HepG2 (cell line): ENCODE results near the gene RPLP2. TPM values are rescaled to one million over a fixed set of nuclear protein-coding genes. Genes with fewer than 3 reads are reported as not detected.

Experiments
- ATAC-seq: fragments of 200-7000 bp; cut with Tn5 transposase; 3 replicates; pipeline ENCODE4 v1.9.1; 2020; ENCODE audit warnings: mild to moderate bottlenecking, moderate library complexity
- BruUV-seq: library from RNA; stranded (reverse); fragments of 400-500 nt; replicated peaks from 2 replicates; lab custom pipeline; 2021; lab: Mats Ljungman, UMichigan
- CTCF ChIA-PET: fragments of 300-600 bp; formaldehyde crosslinking; extraction: SDS; loops from one replicate; lab custom pipeline; 2021; ENCODE audit warnings: low total read pairs, inconsistent platforms, low intra/inter-chr PET ratio; lab: Yijun Ruan, JAX
- POLR2A ChIA-PET: fragments of 350-600 bp; sonication (Branson Sonifier 250); formaldehyde crosslinking; loops from one replicate; lab custom pipeline; 2020; ENCODE audit warnings: antibody characterized with exemption, inconsistent platforms; lab: Yijun Ruan, JAX
- DNase-seq: peaks from one replicate; pipeline ENCODE4 v3.0.0-alpha.2; 2015; ENCODE audit warnings: low spot score
- FAIRE-seq: peaks from 3 replicates; lab custom pipeline; 2011; peaks lifted over from hg19 to GRCh38; lab: Jason Lieb, UNC
- H2AFZ ChIP-seq: one replicate; pipeline ENCODE4 v1.6.1; 2011; ENCODE audit warnings: low read length, inconsistent platforms
- H3K27ac ChIP-seq: fragments of 300-600 bp; 3 replicates; pipeline ENCODE4 v1.8.0; 2011; ENCODE audit warnings: mixed run types, mild to moderate bottlenecking, mixed read lengths, low read length, inconsistent platforms; ENCODE audit not compliant: insufficient read depth; ENCODE audit errors: extremely low read length
- H3K27me3 ChIP-seq, 2 experiments: fragments of 200-600 bp in 1 of 2; 2 replicates in 1 of 2; 3 replicates in 1 of 2; pipeline versions ENCODE4 v1.6.0 to v1.8.0; 2011; ENCODE audit warnings: low read length in 2 of 2, mild to moderate bottlenecking in 2 of 2, moderate library complexity in 2 of 2, inconsistent platforms in 1 of 2; ENCODE audit not compliant: insufficient read depth in 2 of 2, control insufficient read depth in 1 of 2
- H3K36me3 ChIP-seq, 2 experiments: fragments of 200-600 bp in 1 of 2; replicated peaks in 1 of 2; 2 replicates in 1 of 2; 3 replicates in 1 of 2; pipeline versions ENCODE4 v1.5.1 to v1.8.0; 2011; ENCODE audit warnings: low read length in 2 of 2, inconsistent platforms in 1 of 2; ENCODE audit not compliant: insufficient read depth in 2 of 2, control insufficient read depth in 1 of 2
- H3K4me1 ChIP-seq: 2 replicates; pipeline ENCODE4 v1.5.1; 2012; ENCODE audit warnings: low read length, inconsistent platforms; ENCODE audit not compliant: insufficient read depth
- H3K4me2 ChIP-seq: 2 replicates; pipeline ENCODE4 v1.6.0; 2011; ENCODE audit warnings: low read depth, low read length, inconsistent platforms
- H3K4me3 ChIP-seq, 3 experiments: fragments of 200-600 bp in 1 of 3; sonication (generic), shearing (Covaris generic) in 1 of 3; replicated peaks in 1 of 3; 2 replicates each; pipeline ENCODE4 v1.5.1; 2011 to 2016; ENCODE audit warnings: low read length in 3 of 3, inconsistent platforms in 2 of 3, low read depth in 2 of 3, mild to moderate bottlenecking in 2 of 3, control low read depth in 1 of 3, mixed read lengths in 1 of 3; ENCODE audit not compliant: insufficient read depth in 1 of 3
- H3K79me2 ChIP-seq: one replicate; pipeline ENCODE4 v1.6.1; 2011; ENCODE audit warnings: low read length, inconsistent platforms; ENCODE audit not compliant: insufficient read depth
- H3K9ac ChIP-seq: 2 replicates; pipeline ENCODE4 v1.6.0; 2011; ENCODE audit warnings: mild to moderate bottlenecking, low read depth, low read length, inconsistent platforms; ENCODE audit not compliant: insufficient read depth
- H3K9me3 ChIP-seq: 2 replicates; pipeline ENCODE4 v1.5.1; 2012; ENCODE audit warnings: mild to moderate bottlenecking, low read length
- H4K20me1 ChIP-seq: 2 replicates; pipeline ENCODE4 v1.6.0; 2011; ENCODE audit warnings: inconsistent platforms, mild to moderate bottlenecking, low read length, moderate library complexity; ENCODE audit not compliant: insufficient read depth
- HCFC1 ChIP-seq: fragments of 150-350 bp; IDR thresholded peaks from 2 replicates; pipeline ENCODE4 v1.6.1; 2014; ENCODE audit warnings: low read depth, low read length
- MEIS2 ChIP-seq: sonication (generic); formaldehyde crosslinking; IDR thresholded peaks from 2 replicates; pipeline ENCODE4 v1.9.0; 2021; ENCODE audit warnings: mild to moderate bottlenecking, missing genetic modification reagents
- RBFOX2 ChIP-seq: fragments of 200-400 bp; formaldehyde crosslinking; IDR thresholded peaks from 2 replicates; pipeline ENCODE4 v1.6.1; 2017; ENCODE audit warnings: low read depth, mild to moderate bottlenecking, low read length
- SALL1 ChIP-seq: sonication (generic); formaldehyde crosslinking; IDR thresholded peaks from 2 replicates; pipeline ENCODE4 v1.8.0; 2022; ENCODE audit warnings: mild to moderate bottlenecking, missing genetic modification reagents
- TGIF2 ChIP-seq: IDR thresholded peaks from 2 replicates; pipeline ENCODE4 v1.6.1; 2016; ENCODE audit warnings: control low read depth, missing compliant biosample characterization
- ZNF180 ChIP-seq: sonication (generic); formaldehyde crosslinking; IDR thresholded peaks from 2 replicates; pipeline ENCODE4 v1.4.0; 2020; ENCODE audit warnings: low read depth, missing genetic modification reagents, borderline replicate concordance
- ZNF749 ChIP-seq: sonication (generic); formaldehyde crosslinking; IDR thresholded peaks from 2 replicates; pipeline ENCODE4 v1.8.0; 2022; ENCODE audit warnings: mild to moderate bottlenecking, missing genetic modification reagents, moderate library complexity, borderline replicate concordance
- WGBS: methylation state at CpG from one replicate; pipeline ENCODE4 v1.1.6; 2017; ENCODE audit warnings: low lambda C conversion rate; 5-methylcytosine and 5-hydroxymethylcytosine counted together
- in situ Hi-C: cut with HindIII; loops from 2 replicates; pipeline ENCODE4 v1.10.0; 2017; ENCODE audit warnings: low pct_unique_long_range_greater_than_20kb; ENCODE audit not compliant: extremely low pct_ligation_motif_present
- intact Hi-C: fragments of 100-400 bp; cut with micrococcal nuclease; formaldehyde crosslinking; loops from one replicate; pipeline ENCODE4 v1.10.0; 2022; ENCODE audit not compliant: unreplicated experiment
- polyA plus RNA-seq, 8 experiments: library from polyadenylated mRNA; depleted of rRNA in 3 of 8; stranded (reverse) in 7 of 8; unstranded in 1 of 8; fragments of >200 nt; fragmentation: Illumina TruSeq in 4 of 8; extraction: Trizol in 4 of 8; gene quantifications; 2 replicates each; pipeline versions ENCODE4 v1.2.1 to v1.2.3, GENCODE V29; 2011 to 2016; ENCODE audit warnings: low read depth in 4 of 8, missing spikeins in 1 of 8, mixed read lengths in 1 of 8; ENCODE audit not compliant: insufficient read depth in 1 of 8
- total RNA-seq, 5 experiments: library from RNA; depleted of rRNA; stranded (reverse); fragments of >200 nt; fragmentation: Illumina TruSeq; extraction: Trizol; gene quantifications; 2 replicates each; pipeline ENCODE4 v1.2.3, GENCODE V29; 2016; ENCODE audit warnings: low read depth in 1 of 5
- TF ChIP-seq, protein P1 (sequence below): sonication (generic); formaldehyde crosslinking; IDR thresholded peaks from 2 replicates; pipeline ENCODE4 v1.4.0; 2020; ENCODE audit warnings: low read depth, mild to moderate bottlenecking, missing genetic modification reagents
- TF ChIP-seq, protein P2 (sequence below): sonication (generic); formaldehyde crosslinking; IDR thresholded peaks from 2 replicates; pipeline ENCODE4 v1.5.1; 2020; ENCODE audit warnings: mild to moderate bottlenecking, missing genetic modification reagents, moderate library complexity
- TF ChIP-seq, protein P3 (sequence below): sonication (generic); formaldehyde crosslinking; conservative IDR thresholded peaks from 2 replicates; pipeline ENCODE4 v1.4.0; 2020; ENCODE audit warnings: missing genetic modification reagents
- TF ChIP-seq, protein P4 (sequence below): sonication (generic); formaldehyde crosslinking; IDR thresholded peaks from 2 replicates; pipeline ENCODE4 v1.4.0; 2020; ENCODE audit warnings: mild to moderate bottlenecking, missing genetic modification reagents
- TF ChIP-seq, protein P5 (sequence below): fragments of 450-650 bp; IDR thresholded peaks from 2 replicates; pipeline ENCODE4 v1.6.1; 2017

The RPLP2 gene
- total and polyA plus RNA-seq, 2 of the 13 experiments (the other 11 are each of a cell fraction or from before 2014, with no cell fraction given): 978 to 2,106 TPM

DNA sequence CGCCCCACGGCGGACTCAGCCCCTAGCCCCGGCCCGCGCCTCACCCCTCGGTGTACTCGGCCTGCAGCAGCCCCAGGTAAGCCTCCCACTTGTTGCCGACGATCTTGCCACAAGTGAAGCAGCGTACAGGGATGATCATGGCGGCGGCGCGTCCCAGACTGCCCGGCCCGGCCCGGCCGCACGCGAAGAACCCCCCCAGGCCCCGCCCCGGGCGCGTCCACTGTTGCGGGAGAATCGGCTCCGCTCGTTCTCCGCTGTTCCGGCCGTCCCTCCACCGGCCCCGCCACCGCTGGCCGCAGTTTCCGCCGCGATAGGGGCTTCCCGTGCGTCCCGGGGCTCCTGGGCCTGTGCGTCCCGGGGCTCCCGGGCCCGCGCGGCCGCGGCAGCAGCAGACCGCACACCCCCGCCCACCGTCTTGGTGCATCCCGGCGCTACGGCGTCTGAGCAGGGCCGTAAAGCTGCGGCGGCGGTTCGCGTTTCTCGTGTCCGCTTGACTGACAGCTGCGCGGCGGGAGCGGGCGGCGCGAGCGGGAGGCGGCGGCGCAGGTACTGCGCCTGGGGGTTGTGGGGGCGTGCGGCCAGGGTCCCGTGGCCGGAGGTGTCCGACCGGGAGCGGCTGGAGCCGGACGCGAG lies 32.7 kb downstream of the RPLP2 start, which contains the start of the genes POLR2L and TSPAN4:
TSS of gene POLR2L (minus strand) at position 160 of the 633 bp plus-strand sequence. CDS start at position 139, 21 bp downstream.
TSS of gene TSPAN4 (plus strand) at position 483 of the 633 bp plus-strand sequence. CDS start 7,453 bp downstream, outside the sequence.
- Histone ChIP-seq H3K9ac (peak within 1 kb of the TSS; percentile 92), H3K4me3 (peak within 1 kb of the TSS; percentile 97 to 100 (median 98)), H3K9me3 (no peaks in the 10 kb centered on the region), H3K4me1 (peaks cover 65% of the 10 kb centered on the region), H3K27ac (peak within 1 kb of the TSS; percentile 83), H3K36me3 (peaks cover 5 to 27% of the 10 kb centered on the region in 2 experiments), H3K27me3 (no peaks in the 10 kb centered on the region), H4K20me1 (peaks cover 17% of the 10 kb centered on the region; the same call in 1 of the 2 replicates), H3K4me2 (peak within 1 kb of the TSS; percentile 85), H2AFZ (no peak within 1 kb of the TSS), H3K79me2 (peaks cover 27% of the 10 kb centered on the region)
- BruUV-seq: no TSS peak
- no peak for FAIRE-seq
- in situ Hi-C loops: no loop called here
- ChIA-PET POLR2A (interaction anchor here (0.7 to 11.1 kb wide), 7 partner anchors 13 to 136 kb away, joined by 3 to 141 read pairs (median 7); partner anchors contain the start of genes CD151, CRACR2B, PNPLA2 and RPLP2), CTCF (no interaction called here)
- ATAC-seq: peak; percentile 13
- whole genome bisulfite sequencing: 0% methylated on average over 3 of the region's 87 CpGs
- peak; percentile 78 for DNase-seq
- intact Hi-C loops: loop anchor here (5.0 kb wide), 1 partner anchor 35 kb away; the partner anchor contains the start of genes PIDD1 and RPLP2
- TF ChIP-seq, protein P1, sequence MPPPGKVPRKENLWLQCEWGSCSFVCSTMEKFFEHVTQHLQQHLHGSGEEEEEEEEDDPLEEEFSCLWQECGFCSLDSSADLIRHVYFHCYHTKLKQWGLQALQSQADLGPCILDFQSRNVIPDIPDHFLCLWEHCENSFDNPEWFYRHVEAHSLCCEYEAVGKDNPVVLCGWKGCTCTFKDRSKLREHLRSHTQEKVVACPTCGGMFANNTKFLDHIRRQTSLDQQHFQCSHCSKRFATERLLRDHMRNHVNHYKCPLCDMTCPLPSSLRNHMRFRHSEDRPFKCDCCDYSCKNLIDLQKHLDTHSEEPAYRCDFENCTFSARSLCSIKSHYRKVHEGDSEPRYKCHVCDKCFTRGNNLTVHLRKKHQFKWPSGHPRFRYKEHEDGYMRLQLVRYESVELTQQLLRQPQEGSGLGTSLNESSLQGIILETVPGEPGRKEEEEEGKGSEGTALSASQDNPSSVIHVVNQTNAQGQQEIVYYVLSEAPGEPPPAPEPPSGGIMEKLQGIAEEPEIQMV (CRISPR knock-in tag): 0 out of 2 replicates have a peak, but pooled peaks have one; percentile 10
- TF ChIP-seq ZNF749 (CRISPR knock-in tag) (no peak), RBFOX2 (peak; percentile 95), MEIS2 (CRISPR knock-in tag) (peak; percentile 99), ZNF180 (CRISPR knock-in tag) (0 out of 2 replicates have a peak, but pooled peaks have one; percentile 2), SALL1 (CRISPR knock-in tag) (peak; percentile 52; the same call in 1 of the 2 replicates), HCFC1 (peak; percentile 51), TGIF2 (CRISPR knock-in tag) (peak; percentile 99)
- TF ChIP-seq, protein P2, sequence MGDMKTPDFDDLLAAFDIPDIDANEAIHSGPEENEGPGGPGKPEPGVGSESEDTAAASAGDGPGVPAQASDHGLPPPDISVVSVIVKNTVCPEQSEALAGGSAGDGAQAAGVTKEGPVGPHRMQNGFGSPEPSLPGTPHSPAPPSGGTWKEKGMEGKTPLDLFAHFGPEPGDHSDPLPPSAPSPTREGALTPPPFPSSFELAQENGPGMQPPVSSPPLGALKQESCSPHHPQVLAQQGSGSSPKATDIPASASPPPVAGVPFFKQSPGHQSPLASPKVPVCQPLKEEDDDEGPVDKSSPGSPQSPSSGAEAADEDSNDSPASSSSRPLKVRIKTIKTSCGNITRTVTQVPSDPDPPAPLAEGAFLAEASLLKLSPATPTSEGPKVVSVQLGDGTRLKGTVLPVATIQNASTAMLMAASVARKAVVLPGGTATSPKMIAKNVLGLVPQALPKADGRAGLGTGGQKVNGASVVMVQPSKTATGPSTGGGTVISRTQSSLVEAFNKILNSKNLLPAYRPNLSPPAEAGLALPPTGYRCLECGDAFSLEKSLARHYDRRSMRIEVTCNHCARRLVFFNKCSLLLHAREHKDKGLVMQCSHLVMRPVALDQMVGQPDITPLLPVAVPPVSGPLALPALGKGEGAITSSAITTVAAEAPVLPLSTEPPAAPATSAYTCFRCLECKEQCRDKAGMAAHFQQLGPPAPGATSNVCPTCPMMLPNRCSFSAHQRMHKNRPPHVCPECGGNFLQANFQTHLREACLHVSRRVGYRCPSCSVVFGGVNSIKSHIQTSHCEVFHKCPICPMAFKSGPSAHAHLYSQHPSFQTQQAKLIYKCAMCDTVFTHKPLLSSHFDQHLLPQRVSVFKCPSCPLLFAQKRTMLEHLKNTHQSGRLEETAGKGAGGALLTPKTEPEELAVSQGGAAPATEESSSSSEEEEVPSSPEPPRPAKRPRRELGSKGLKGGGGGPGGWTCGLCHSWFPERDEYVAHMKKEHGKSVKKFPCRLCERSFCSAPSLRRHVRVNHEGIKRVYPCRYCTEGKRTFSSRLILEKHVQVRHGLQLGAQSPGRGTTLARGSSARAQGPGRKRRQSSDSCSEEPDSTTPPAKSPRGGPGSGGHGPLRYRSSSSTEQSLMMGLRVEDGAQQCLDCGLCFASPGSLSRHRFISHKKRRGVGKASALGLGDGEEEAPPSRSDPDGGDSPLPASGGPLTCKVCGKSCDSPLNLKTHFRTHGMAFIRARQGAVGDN: peak; percentile 67
- TF ChIP-seq, protein P3, sequence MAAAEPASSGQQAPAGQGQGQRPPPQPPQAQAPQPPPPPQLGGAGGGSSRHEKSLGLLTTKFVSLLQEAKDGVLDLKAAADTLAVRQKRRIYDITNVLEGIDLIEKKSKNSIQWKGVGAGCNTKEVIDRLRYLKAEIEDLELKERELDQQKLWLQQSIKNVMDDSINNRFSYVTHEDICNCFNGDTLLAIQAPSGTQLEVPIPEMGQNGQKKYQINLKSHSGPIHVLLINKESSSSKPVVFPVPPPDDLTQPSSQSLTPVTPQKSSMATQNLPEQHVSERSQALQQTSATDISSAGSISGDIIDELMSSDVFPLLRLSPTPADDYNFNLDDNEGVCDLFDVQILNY: peak; percentile 77
- TF ChIP-seq, protein P4, sequence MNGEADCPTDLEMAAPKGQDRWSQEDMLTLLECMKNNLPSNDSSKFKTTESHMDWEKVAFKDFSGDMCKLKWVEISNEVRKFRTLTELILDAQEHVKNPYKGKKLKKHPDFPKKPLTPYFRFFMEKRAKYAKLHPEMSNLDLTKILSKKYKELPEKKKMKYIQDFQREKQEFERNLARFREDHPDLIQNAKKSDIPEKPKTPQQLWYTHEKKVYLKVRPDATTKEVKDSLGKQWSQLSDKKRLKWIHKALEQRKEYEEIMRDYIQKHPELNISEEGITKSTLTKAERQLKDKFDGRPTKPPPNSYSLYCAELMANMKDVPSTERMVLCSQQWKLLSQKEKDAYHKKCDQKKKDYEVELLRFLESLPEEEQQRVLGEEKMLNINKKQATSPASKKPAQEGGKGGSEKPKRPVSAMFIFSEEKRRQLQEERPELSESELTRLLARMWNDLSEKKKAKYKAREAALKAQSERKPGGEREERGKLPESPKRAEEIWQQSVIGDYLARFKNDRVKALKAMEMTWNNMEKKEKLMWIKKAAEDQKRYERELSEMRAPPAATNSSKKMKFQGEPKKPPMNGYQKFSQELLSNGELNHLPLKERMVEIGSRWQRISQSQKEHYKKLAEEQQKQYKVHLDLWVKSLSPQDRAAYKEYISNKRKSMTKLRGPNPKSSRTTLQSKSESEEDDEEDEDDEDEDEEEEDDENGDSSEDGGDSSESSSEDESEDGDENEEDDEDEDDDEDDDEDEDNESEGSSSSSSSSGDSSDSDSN (CRISPR knock-in tag): peak; percentile 74; the same call in 1 of the 2 replicates
- TF ChIP-seq, protein P5, sequence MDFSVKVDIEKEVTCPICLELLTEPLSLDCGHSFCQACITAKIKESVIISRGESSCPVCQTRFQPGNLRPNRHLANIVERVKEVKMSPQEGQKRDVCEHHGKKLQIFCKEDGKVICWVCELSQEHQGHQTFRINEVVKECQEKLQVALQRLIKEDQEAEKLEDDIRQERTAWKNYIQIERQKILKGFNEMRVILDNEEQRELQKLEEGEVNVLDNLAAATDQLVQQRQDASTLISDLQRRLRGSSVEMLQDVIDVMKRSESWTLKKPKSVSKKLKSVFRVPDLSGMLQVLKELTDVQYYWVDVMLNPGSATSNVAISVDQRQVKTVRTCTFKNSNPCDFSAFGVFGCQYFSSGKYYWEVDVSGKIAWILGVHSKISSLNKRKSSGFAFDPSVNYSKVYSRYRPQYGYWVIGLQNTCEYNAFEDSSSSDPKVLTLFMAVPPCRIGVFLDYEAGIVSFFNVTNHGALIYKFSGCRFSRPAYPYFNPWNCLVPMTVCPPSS: no peak
